Progenitor cell of endocrine pancreas (in vitro differentiated cells): Measurements from ENCODE around the gene HINFP. TPM values are rescaled to one million over a fixed set of nuclear protein-coding genes. Genes with fewer than 3 reads are reported as not detected.

Source experiments
- DNase-seq: peaks from one replicate; pipeline ENCODE4 v3.0.0; 2021; ENCODE audit warnings: low spot score; ENCODE audit not compliant: unreplicated experiment
- H3K27ac Mint-ChIP-seq: 2 replicates; pipeline ENCODE4 v1.8.0; 2021; ENCODE audit warnings: mild to moderate bottlenecking, moderate library complexity, mixed read lengths
- H3K27me3 Mint-ChIP-seq: 2 replicates; pipeline ENCODE4 v1.8.0; 2021; ENCODE audit warnings: mixed read lengths
- H3K36me3 Mint-ChIP-seq: 2 replicates; pipeline ENCODE4 v1.8.0; 2022; ENCODE audit warnings: mixed read lengths; ENCODE audit not compliant: insufficient read depth
- H3K4me1 Mint-ChIP-seq: 2 replicates; pipeline ENCODE4 v1.8.0; 2021; ENCODE audit warnings: low read depth, mixed read lengths
- H3K4me3 Mint-ChIP-seq: 2 replicates; pipeline ENCODE4 v1.8.0; 2021; ENCODE audit warnings: low read depth, mild to moderate bottlenecking, moderate library complexity, mixed read lengths
- H3K9me3 Mint-ChIP-seq: 2 replicates; pipeline ENCODE4 v1.8.0; 2021; ENCODE audit warnings: low read depth, mixed read lengths
- CTCF ChIP-seq: fragments of 200-600 bp; sonication (generic); IDR thresholded peaks from one replicate; pipeline ENCODE4 v1.5.0; 2021; ENCODE audit warnings: antibody characterized with exemption, mild to moderate bottlenecking; ENCODE audit not compliant: unreplicated experiment
- total RNA-seq: library from RNA; stranded (reverse); gene quantifications from 2 replicates; pipeline ENCODE4 v1.2.1, GENCODE V29; 2021

Gene HINFP
- total RNA-seq, 1 donor from 2014 or later = 48.7 TPM

GRCh38 chr11:119111361-119111925, 9.9 kb upstream of the HINFP start:
- Mint-ChIP-seq H3K27me3 (peaks cover 15% of the 10 kb centered on the region), H3K36me3 (no peaks in the 10 kb centered on the region), H3K4me1 (peaks cover 4% of the 10 kb centered on the region), H3K4me3 (no peak overlapping the region), H3K27ac (no peak overlapping the region), H3K9me3 (no peaks in the 10 kb centered on the region)
- DNase-seq = no peak
- TF ChIP-seq CTCF = no peak

GRCh38 chr11:119112314-119113020, 8.9 kb upstream of the HINFP start:
- Mint-ChIP-seq H3K27ac (no peak overlapping the region), H3K9me3 (no peaks in the 10 kb centered on the region), H3K36me3 (no peaks in the 10 kb centered on the region), H3K4me3 (no peak overlapping the region), H3K27me3 (peaks cover 15% of the 10 kb centered on the region), H3K4me1 (peaks cover 2% of the 10 kb centered on the region)
- no peak for DNase-seq
- TF ChIP-seq CTCF = no peak

GRCh38 chr11:119113716-119114115, 7.7 kb upstream of the HINFP start:
- Mint-ChIP-seq H3K36me3 (no peaks in the 10 kb centered on the region), H3K27me3 (peaks cover 7% of the 10 kb centered on the region), H3K4me1 (no peaks in the 10 kb centered on the region), H3K9me3 (no peaks in the 10 kb centered on the region), H3K4me3 (no peak overlapping the region), H3K27ac (no peak overlapping the region)
- DNase-seq = no peak
- no peak for TF ChIP-seq CTCF

GRCh38 chr11:119114351-119114750, 7.0 kb upstream of the HINFP start:
- Mint-ChIP-seq H3K4me3 (no peak overlapping the region), H3K27ac (no peak overlapping the region), H3K4me1 (no peaks in the 10 kb centered on the region), H3K27me3 (peaks cover 1% of the 10 kb centered on the region), H3K9me3 (no peaks in the 10 kb centered on the region), H3K36me3 (no peaks in the 10 kb centered on the region)
- TF ChIP-seq CTCF = no peak
- no peak for DNase-seq

GRCh38 chr11:119115484-119116234, 5.7 kb upstream of the HINFP start:
- DNase-seq = no peak
- Mint-ChIP-seq H3K27ac (no peak overlapping the region), H3K4me3 (no peak overlapping the region), H3K9me3 (no peaks in the 10 kb centered on the region), H3K36me3 (no peaks in the 10 kb centered on the region), H3K27me3 (no peaks in the 10 kb centered on the region), H3K4me1 (peaks cover 5% of the 10 kb centered on the region)
- TF ChIP-seq CTCF = no peak
